Measurements from ENCODE around the gene COBLL1.

DNA sequence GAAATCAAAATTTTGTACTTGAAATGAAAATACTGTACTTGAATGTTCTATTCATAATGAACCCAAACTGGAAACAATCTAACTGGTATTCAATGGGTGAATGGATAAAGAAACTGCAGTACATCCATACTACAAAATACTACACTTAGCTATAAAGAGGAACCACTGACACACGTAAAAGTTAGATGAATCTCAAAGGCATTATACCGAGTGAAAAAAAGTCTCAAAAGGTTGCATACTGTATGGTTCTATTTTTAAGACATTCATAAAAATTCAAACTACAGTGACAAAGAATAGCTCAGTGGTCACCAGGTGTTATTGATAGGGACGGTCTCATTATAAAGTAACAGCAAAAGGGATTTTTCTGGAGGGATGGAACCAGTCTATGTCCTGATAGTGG lies 41.1 kb downstream of the COBLL1 start:
- TF ChIP-seq CTCF (conservative IDR thresholded peaks at IDR 0.05 in 1 of 2, IDR thresholded peaks at IDR 0.05 in 1 of 2; ENCODE audit: low read depth in 1 of 2, low read length in 2 of 2) (no peak), EZH2 (IDR thresholded peaks at IDR 0.05; ENCODE audit: low read length, missing control alignments) (no peak)

All from fibroblast of lung (primary cell).